HG03280 (cell line): Measurements from ENCODE around the gene NFIA.

Experiments used
- ATAC-seq: cut with Tn5 transposase; IDR thresholded peaks from one replicate; pipeline ENCODE4 v1.9.1; 2021; ENCODE audit warnings: mild to moderate bottlenecking, moderate library complexity; ENCODE audit not compliant: unreplicated experiment

The NFIA gene

GRCh38 chr1:61098906-61099437 is 16.6 kb downstream of the NFIA start:
- ATAC-seq, result no peak

- ATAC-seq, result no peak
Observed at GRCh38 chr1:61100578-61100977, 18.2 kb downstream of the NFIA start.

- ATAC-seq, result no peak
Observed at GRCh38 chr1:61101536-61101935, 19.2 kb downstream of the NFIA start.

- ATAC-seq, result no peak
Observed at GRCh38 chr1:61102041-61102440, 19.7 kb downstream of the NFIA start.

- no peak for ATAC-seq
Observed at GRCh38 chr1:61102621-61103020, 20.3 kb downstream of the NFIA start.

GRCh38 chr1:61104220-61104671 is 21.9 kb downstream of the NFIA start:
- ATAC-seq, result no peak

GRCh38 chr1:61107638-61108037 is 25.3 kb downstream of the NFIA start:
- ATAC-seq, result no peak

- ATAC-seq, result no peak
Observed at GRCh38 chr1:61109158-61109557, 26.8 kb downstream of the NFIA start.

GRCh38 chr1:61109910-61110309 is 27.5 kb downstream of the NFIA start:
- no peak for ATAC-seq

- no peak for ATAC-seq
Observed at GRCh38 chr1:61110554-61110953, 28.2 kb downstream of the NFIA start.

GRCh38 chr1:61111084-61112004 is 29.0 kb downstream of the NFIA start:
- no peak for ATAC-seq

- no peak for ATAC-seq
Observed at GRCh38 chr1:61114178-61114870, 32.0 kb downstream of the NFIA start.

GRCh38 chr1:61115436-61115835 is 33.1 kb downstream of the NFIA start:
- ATAC-seq, result no peak

GRCh38 chr1:61116421-61116820 is 34.1 kb downstream of the NFIA start:
- no peak for ATAC-seq

GRCh38 chr1:61117283-61117682 is 34.9 kb downstream of the NFIA start:
- ATAC-seq, result no peak

- no peak for ATAC-seq
Observed at GRCh38 chr1:61119085-61119484, 36.7 kb downstream of the NFIA start.

GRCh38 chr1:61120246-61120840 is 38.0 kb downstream of the NFIA start:
- no peak for ATAC-seq

GRCh38 chr1:61120998-61121397 is 38.6 kb downstream of the NFIA start:
- no peak for ATAC-seq

- ATAC-seq, result no peak
Observed at GRCh38 chr1:61121631-61122030, 39.3 kb downstream of the NFIA start.

GRCh38 chr1:61122389-61122788 is 40.0 kb downstream of the NFIA start:
- ATAC-seq, result no peak

GRCh38 chr1:61123326-61123725 is 41.0 kb downstream of the NFIA start:
- no peak for ATAC-seq
